ENCODE measurements around the gene KCNQ1. TPM values are rescaled to one million over a fixed set of nuclear protein-coding genes. Genes with fewer than 3 reads are reported as not detected.

The KCNQ1 gene
- total and polyA plus RNA-seq, 2 donors (not counting 1 experiment from before 2014, with no cell fraction given) = not detected

- Histone ChIP-seq H3K4me2 (ENCODE audit: extremely low read depth, insufficient read depth, low read length) (no peak overlapping the region), H3K9me3 (ENCODE audit: control insufficient read depth, insufficient read depth, low read depth, low read length) (no peaks in the 10 kb centered on the region), H3K36me3 (ENCODE audit: control insufficient read depth, insufficient read depth, low read length) (no peaks in the 10 kb centered on the region), H3K4me3 (replicated peaks in 1 of 4; ENCODE audit: control extremely low read depth in 1 of 4, insufficient read depth in 1 of 4, low read depth in 3 of 4, low read length in 4 of 4) (no peak overlapping the region), H3K27me3 (ENCODE audit: control insufficient read depth, insufficient read depth, low read length) (no peaks in the 10 kb centered on the region), H3K9ac (ENCODE audit: insufficient read depth, low read length) (no peak overlapping the region), H2AFZ (ENCODE audit: low read length) (no peak overlapping the region), H4K20me1 (ENCODE audit: control insufficient read depth, extremely low read depth, insufficient read depth, low read length) (no peaks in the 10 kb centered on the region), H3K79me2 (ENCODE audit: control insufficient read depth, insufficient read depth, low read length) (peaks cover 19% of the 10 kb centered on the region), H3K27ac (ENCODE audit: insufficient read depth, low read length) (no peak overlapping the region), H3K4me1 (ENCODE audit: control insufficient read depth, extremely low read depth, insufficient read depth, low read length) (no peaks in the 10 kb centered on the region)
- TF ChIP-seq CTCF (conservative IDR thresholded peaks at IDR 0.05 in 1 of 2, IDR thresholded peaks at IDR 0.05 in 1 of 2; ENCODE audit: low read depth in 1 of 2, low read length in 2 of 2) (no peak), EZH2 (IDR thresholded peaks at IDR 0.05; ENCODE audit: low read length, missing control alignments) (no peak)
- DNase-seq (ENCODE audit: low read depth in 2 of 2) = no peak
Measured at GRCh38 chr11:2685566-2686359, 241.0 kb downstream of the KCNQ1 start.

- Histone ChIP-seq H3K79me2 (ENCODE audit: control insufficient read depth, insufficient read depth, low read length) (peaks cover 22% of the 10 kb centered on the region), H4K20me1 (ENCODE audit: control insufficient read depth, extremely low read depth, insufficient read depth, low read length) (peaks cover under 1% of the 10 kb centered on the region)
- no peak for DNase-seq (ENCODE audit: low read depth in 2 of 2)
Measured at GRCh38 chr11:2686360-2687222, 241.8 kb downstream of the KCNQ1 start.

More at GRCh38 chr11:2686360-2687222, 241.8 kb downstream of the KCNQ1 start:
- H3K36me3 ChIP-seq (ENCODE audit: control insufficient read depth, insufficient read depth, low read length) = no peaks in the 10 kb centered on the region
- H3K4me1 ChIP-seq (ENCODE audit: control insufficient read depth, extremely low read depth, insufficient read depth, low read length) = no peaks in the 10 kb centered on the region
- no peak overlapping the region for H3K4me2 ChIP-seq (ENCODE audit: extremely low read depth, insufficient read depth, low read length)
- no peak overlapping the region for H3K4me3 ChIP-seq (replicated peaks in 1 of 4; ENCODE audit: control extremely low read depth in 1 of 4, insufficient read depth in 1 of 4, low read depth in 3 of 4, low read length in 4 of 4)
- H3K27me3 ChIP-seq (ENCODE audit: control insufficient read depth, insufficient read depth, low read length) = no peaks in the 10 kb centered on the region
- no peak overlapping the region for H3K27ac ChIP-seq (ENCODE audit: insufficient read depth, low read length)
- no peak overlapping the region for H2AFZ ChIP-seq (ENCODE audit: low read length)
- H3K9me3 ChIP-seq (ENCODE audit: control insufficient read depth, insufficient read depth, low read depth, low read length) = no peaks in the 10 kb centered on the region
- TF ChIP-seq CTCF (conservative IDR thresholded peaks at IDR 0.05 in 1 of 2, IDR thresholded peaks at IDR 0.05 in 1 of 2; ENCODE audit: low read depth in 1 of 2, low read length in 2 of 2) (no peak), EZH2 (IDR thresholded peaks at IDR 0.05; ENCODE audit: low read length, missing control alignments) (no peak)
- H3K9ac ChIP-seq (ENCODE audit: insufficient read depth, low read length) = no peak overlapping the region

Measured in fibroblast of lung (primary cell).